ENCODE results near the gene CDK17. TPM values are rescaled to one million over a fixed set of nuclear protein-coding genes. Genes with fewer than 3 reads are reported as not detected.
A peak's percentile ranks its signal among the peaks of the same experiment; 100 is the strongest.
"Not testable (repeated sequence)": the region's sequence is repeated elsewhere in the genome, so short reads cannot be mapped to it uniquely, and the experiment has no call there.

Gene CDK17
- total RNA-seq, 2 donors from 2014 or later: 36.2 to 39.9 TPM

GRCh38 chr12:96321941-96322340, 78.3 kb downstream of the CDK17 start:
- H3K27ac ChIP-seq (ENCODE audit: low read depth, low read length): no peak overlapping the region
- H3K4me1 ChIP-seq (ENCODE audit: control insufficient read depth, insufficient read depth, low read length): no peaks in the 10 kb centered on the region
- H3K4me1 Mint-ChIP-seq: peaks cover 4% of the 10 kb centered on the region
- WGBS, 2 experiments (ENCODE audit: insufficient coverage in 1 of 2, insufficient read length in 1 of 2): 96 to 97% methylated on average over 4 to 6 of the region's 6 CpGs
- no peaks in the 10 kb centered on the region for H3K27me3 ChIP-seq (ENCODE audit: control insufficient read depth, insufficient read depth, low read length, poor library complexity, severe bottlenecking)
- no peaks in the 10 kb centered on the region for H3K27me3 Mint-ChIP-seq (ENCODE audit: insufficient read depth)
- TF ChIP-seq CTCF (conservative IDR thresholded peaks at IDR 0.05): no peak
- DNase-seq: no peak
- no peak overlapping the region for H3K27ac Mint-ChIP-seq
- no peak overlapping the region for H3K9ac ChIP-seq (ENCODE audit: extremely low read depth, low read length, poor library complexity, severe bottlenecking)
- H3K36me3 ChIP-seq (ENCODE audit: control insufficient read depth, insufficient read depth, low read length): peaks cover 29% of the 10 kb centered on the region
- H3K4me3 Mint-ChIP-seq: no peak overlapping the region
- peaks cover 17% of the 10 kb centered on the region for H3K9me3 Mint-ChIP-seq
- H3K4me3 ChIP-seq (ENCODE audit: low read length): no peak overlapping the region
- peaks cover 20% of the 10 kb centered on the region for H3K9me3 ChIP-seq (ENCODE audit: control insufficient read depth, low read length)
- H3K36me3 Mint-ChIP-seq (ENCODE audit: low read depth): peaks cover 27% of the 10 kb centered on the region

- peaks cover 10% of the 10 kb centered on the region for H3K9me3 ChIP-seq (ENCODE audit: control insufficient read depth, low read length)
- not testable (repeated sequence) for H3K9ac ChIP-seq (ENCODE audit: extremely low read depth, low read length, poor library complexity, severe bottlenecking); H3K27me3 Mint-ChIP-seq (ENCODE audit: insufficient read depth); H3K4me1 ChIP-seq (ENCODE audit: control insufficient read depth, insufficient read depth, low read length); DNase-seq; H3K27ac Mint-ChIP-seq; H3K4me1 Mint-ChIP-seq; H3K4me3 ChIP-seq (ENCODE audit: low read length); H3K27ac ChIP-seq (ENCODE audit: low read depth, low read length); H3K4me3 Mint-ChIP-seq; H3K27me3 ChIP-seq (ENCODE audit: control insufficient read depth, insufficient read depth, low read length, poor library complexity, severe bottlenecking)
- H3K36me3 ChIP-seq (ENCODE audit: control insufficient read depth, insufficient read depth, low read length): peaks cover 26% of the 10 kb centered on the region
- Mint-ChIP-seq H3K36me3 (ENCODE audit: low read depth) (peaks cover 18% of the 10 kb centered on the region), H3K9me3 (peaks cover 18% of the 10 kb centered on the region)
- WGBS, 2 experiments (ENCODE audit: insufficient coverage in 1 of 2, insufficient read length in 1 of 2): 80% methylated on average over 1 of the region's 2 CpGs; no CpG with 5 or more reads in 1 of the 2 experiments
Measured at GRCh38 chr12:96317801-96318200, 82.4 kb downstream of the CDK17 start.

- H3K27me3 Mint-ChIP-seq (ENCODE audit: insufficient read depth); H3K4me1 ChIP-seq (ENCODE audit: control insufficient read depth, insufficient read depth, low read length); H3K27ac ChIP-seq (ENCODE audit: low read depth, low read length); H3K27me3 ChIP-seq (ENCODE audit: control insufficient read depth, insufficient read depth, low read length, poor library complexity, severe bottlenecking); H3K9me3 ChIP-seq (ENCODE audit: control insufficient read depth, low read length); H3K4me1 Mint-ChIP-seq: not testable (repeated sequence)
- peak; percentile 31 for TF ChIP-seq CTCF (conservative IDR thresholded peaks at IDR 0.05)
- Histone ChIP-seq H3K4me3 (ENCODE audit: low read length) (peak overlapping the region; percentile 42), H3K36me3 (ENCODE audit: control insufficient read depth, insufficient read depth, low read length) (peaks cover 33% of the 10 kb centered on the region), H3K9ac (ENCODE audit: extremely low read depth, low read length, poor library complexity, severe bottlenecking) (peak overlapping the region; percentile 27)
- H3K27ac Mint-ChIP-seq: peak overlapping the region; percentile 99
- peak overlapping the region; percentile 79 for H3K4me3 Mint-ChIP-seq
- H3K9me3 Mint-ChIP-seq: peaks cover 10% of the 10 kb centered on the region
- DNase-seq: peak; percentile 55
- 33 to 55% methylated on average over 6 to 27 of the region's 33 CpGs for WGBS, 2 experiments (ENCODE audit: insufficient coverage in 1 of 2, insufficient read length in 1 of 2)
- peaks cover 15% of the 10 kb centered on the region for H3K36me3 Mint-ChIP-seq (ENCODE audit: low read depth)
Measured at GRCh38 chr12:96315741-96316481, 84.3 kb downstream of the CDK17 start.

Data from endodermal cell (in vitro differentiated cells).